ENCODE measurements around the gene RASL10A. TPM values are rescaled to one million over a fixed set of nuclear protein-coding genes. Genes with fewer than 3 reads are reported as not detected.

RASL10A gene
- total and polyA plus RNA-seq, 5 donors from 2014 or later, result not detected

- peak overlapping the region; percentile 43 to 84 (median 70) for H3K4me3 Mint-ChIP-seq
- no peaks in the 10 kb centered on the region for H3K36me3 Mint-ChIP-seq
- H3K4me1 Mint-ChIP-seq, result peaks cover 0 to 10% (median 2%) of the 10 kb centered on the region in 4 donors
- H3K36me3 ChIP-seq (ENCODE audit: control insufficient read depth, insufficient read depth, low read length), result no peaks in the 10 kb centered on the region
- H3K9me3 ChIP-seq (ENCODE audit: control insufficient read depth in 2 of 2, low read length in 2 of 2), result no peaks in the 10 kb centered on the region
- peaks cover 2% of the 10 kb centered on the region for H3K27me3 ChIP-seq (ENCODE audit: control insufficient read depth, insufficient read depth, low read length)
- no peak for ATAC-seq (ENCODE audit: low read depth in 2 of 2)
- H3K27me3 Mint-ChIP-seq, result peaks cover 35% of the 10 kb centered on the region
- no peak for DNase-seq
- H3K9me3 Mint-ChIP-seq, result peaks cover 0 to 4% (median 0%) of the 10 kb centered on the region in 7 donors
- H3K4me3 ChIP-seq (ENCODE audit: low read depth, low read length), result no peak overlapping the region
- H3K4me1 ChIP-seq (ENCODE audit: control insufficient read depth, insufficient read depth, low read length, poor library complexity, severe bottlenecking), result peaks cover 21% of the 10 kb centered on the region
- H3K27ac Mint-ChIP-seq, result no peak overlapping the region
- H3K27ac ChIP-seq (ENCODE audit: insufficient read depth, low read length, poor library complexity, severe bottlenecking), result no peak overlapping the region
Measured at GRCh38 chr22:29306835-29307595, 8.5 kb downstream of the RASL10A start.

GRCh38 chr22:29306175-29306834 is 9.2 kb downstream of the RASL10A start, which contains the start of gene GAS2L1:
TSS of gene GAS2L1 (plus strand) at chr22:29306650. CDS start at chr22:29308106, 1,456 bp downstream.
- Mint-ChIP-seq H3K36me3 (no peaks in the 10 kb centered on the region), H3K27ac (peak within 1 kb of the TSS in 1 of 3 donors; percentile 63), H3K4me1 (peaks cover 0 to 10% (median 2%) of the 10 kb centered on the region in 4 donors), H3K4me3 (peak within 1 kb of the TSS; percentile 60 to 84 (median 80)), H3K27me3 (peaks cover 34% of the 10 kb centered on the region), H3K9me3 (peaks cover 0 to 4% (median 0%) of the 10 kb centered on the region in 7 donors)
- no peaks in the 10 kb centered on the region for H3K9me3 ChIP-seq (ENCODE audit: control insufficient read depth in 2 of 2, low read length in 2 of 2)
- H3K4me1 ChIP-seq (ENCODE audit: control insufficient read depth, insufficient read depth, low read length, poor library complexity, severe bottlenecking), result peaks cover 21% of the 10 kb centered on the region
- H3K27ac ChIP-seq (ENCODE audit: insufficient read depth, low read length, poor library complexity, severe bottlenecking), result no peak within 1 kb of the TSS
- ATAC-seq (ENCODE audit: low read depth in 2 of 2), result no peak
- no peak within 1 kb of the TSS for H3K4me3 ChIP-seq (ENCODE audit: low read depth, low read length)
- peak in 1 of 3 donors; percentile 45 for DNase-seq
- H3K27me3 ChIP-seq (ENCODE audit: control insufficient read depth, insufficient read depth, low read length), result peaks cover 2% of the 10 kb centered on the region
- no peaks in the 10 kb centered on the region for H3K36me3 ChIP-seq (ENCODE audit: control insufficient read depth, insufficient read depth, low read length)

GRCh38 chr22:29305836-29306174 is 9.7 kb downstream of the RASL10A start:
- H3K9me3 ChIP-seq (ENCODE audit: control insufficient read depth in 2 of 2, low read length in 2 of 2), result no peaks in the 10 kb centered on the region
- H3K4me3 ChIP-seq (ENCODE audit: low read depth, low read length), result no peak overlapping the region
- no peak for DNase-seq
- H3K9me3 Mint-ChIP-seq, result peaks cover 0 to 4% (median 0%) of the 10 kb centered on the region in 7 donors
- no peak overlapping the region for H3K27ac ChIP-seq (ENCODE audit: insufficient read depth, low read length, poor library complexity, severe bottlenecking)
- H3K36me3 ChIP-seq (ENCODE audit: control insufficient read depth, insufficient read depth, low read length), result peaks cover 2% of the 10 kb centered on the region
- ATAC-seq (ENCODE audit: low read depth in 2 of 2), result no peak
- peaks cover 18% of the 10 kb centered on the region for H3K4me1 ChIP-seq (ENCODE audit: control insufficient read depth, insufficient read depth, low read length, poor library complexity, severe bottlenecking)
- H3K4me1 Mint-ChIP-seq, result peaks cover 0 to 11% (median 2%) of the 10 kb centered on the region in 4 donors
- H3K4me3 Mint-ChIP-seq, result peak overlapping the region in 3 of 4 donors; percentile 65 to 80 (median 71)
- H3K27me3 Mint-ChIP-seq, result peaks cover 34% of the 10 kb centered on the region
- H3K27me3 ChIP-seq (ENCODE audit: control insufficient read depth, insufficient read depth, low read length), result peaks cover 2% of the 10 kb centered on the region
- H3K36me3 Mint-ChIP-seq, result peaks cover 4% of the 10 kb centered on the region
- H3K27ac Mint-ChIP-seq, result no peak overlapping the region

GRCh38 chr22:29302681-29303465 is 12.6 kb downstream of the RASL10A start:
- peaks cover 31% of the 10 kb centered on the region for H3K36me3 ChIP-seq (ENCODE audit: control insufficient read depth, insufficient read depth, low read length)
- Mint-ChIP-seq H3K27me3 (peaks cover 33% of the 10 kb centered on the region), H3K4me3 (no peak overlapping the region), H3K27ac (no peak overlapping the region), H3K36me3 (peaks cover 20% of the 10 kb centered on the region), H3K9me3 (peaks cover 0 to 4% (median 0%) of the 10 kb centered on the region in 7 donors), H3K4me1 (peaks cover 0 to 12% (median 6%) of the 10 kb centered on the region in 4 donors)
- no peak overlapping the region for H3K27ac ChIP-seq (ENCODE audit: insufficient read depth, low read length, poor library complexity, severe bottlenecking)
- ATAC-seq (ENCODE audit: low read depth in 2 of 2) (no peak), DNase-seq (no peak)
- H3K9me3 ChIP-seq (ENCODE audit: control insufficient read depth in 2 of 2, low read length in 2 of 2), result no peaks in the 10 kb centered on the region
- peaks cover 16% of the 10 kb centered on the region for H3K4me1 ChIP-seq (ENCODE audit: control insufficient read depth, insufficient read depth, low read length, poor library complexity, severe bottlenecking)
- H3K4me3 ChIP-seq (ENCODE audit: low read depth, low read length), result no peak overlapping the region
- peaks cover 2% of the 10 kb centered on the region for H3K27me3 ChIP-seq (ENCODE audit: control insufficient read depth, insufficient read depth, low read length)

- Histone ChIP-seq H3K27me3 (ENCODE audit: control insufficient read depth, insufficient read depth, low read length) (peaks cover 2% of the 10 kb centered on the region), H3K27ac (ENCODE audit: insufficient read depth, low read length, poor library complexity, severe bottlenecking) (no peak overlapping the region), H3K36me3 (ENCODE audit: control insufficient read depth, insufficient read depth, low read length) (peaks cover 36% of the 10 kb centered on the region), H3K9me3 (ENCODE audit: control insufficient read depth in 2 of 2, low read length in 2 of 2) (no peaks in the 10 kb centered on the region), H3K4me1 (ENCODE audit: control insufficient read depth, insufficient read depth, low read length, poor library complexity, severe bottlenecking) (peaks cover 16% of the 10 kb centered on the region), H3K4me3 (ENCODE audit: low read depth, low read length) (no peak overlapping the region)
- H3K4me3 Mint-ChIP-seq, result peak overlapping the region in 1 of 4 donors; percentile 63
- DNase-seq (no peak), ATAC-seq (ENCODE audit: low read depth in 2 of 2) (no peak)
- H3K36me3 Mint-ChIP-seq, result peaks cover 25% of the 10 kb centered on the region
- H3K27me3 Mint-ChIP-seq, result peaks cover 28% of the 10 kb centered on the region
- H3K4me1 Mint-ChIP-seq, result peaks cover 0 to 11% (median 6%) of the 10 kb centered on the region in 4 donors
- H3K27ac Mint-ChIP-seq, result no peak overlapping the region
- H3K9me3 Mint-ChIP-seq, result peaks cover 0 to 2% (median 0%) of the 10 kb centered on the region in 7 donors
Measured at GRCh38 chr22:29302402-29302680, 13.2 kb downstream of the RASL10A start.

- Mint-ChIP-seq H3K27ac (peak overlapping the region in 1 of 3 donors; percentile 48), H3K27me3 (peaks cover 26% of the 10 kb centered on the region), H3K4me1 (peaks cover 0 to 12% (median 6%) of the 10 kb centered on the region in 4 donors), H3K4me3 (peak overlapping the region in 1 of 4 donors; percentile 63), H3K9me3 (peaks cover 0 to 2% (median 0%) of the 10 kb centered on the region in 7 donors), H3K36me3 (peaks cover 29% of the 10 kb centered on the region)
- Histone ChIP-seq H3K27me3 (ENCODE audit: control insufficient read depth, insufficient read depth, low read length) (peaks cover 2% of the 10 kb centered on the region), H3K4me1 (ENCODE audit: control insufficient read depth, insufficient read depth, low read length, poor library complexity, severe bottlenecking) (peaks cover 14% of the 10 kb centered on the region), H3K9me3 (ENCODE audit: control insufficient read depth in 2 of 2, low read length in 2 of 2) (no peaks in the 10 kb centered on the region), H3K4me3 (ENCODE audit: low read depth, low read length) (no peak overlapping the region), H3K27ac (ENCODE audit: insufficient read depth, low read length, poor library complexity, severe bottlenecking) (no peak overlapping the region), H3K36me3 (ENCODE audit: control insufficient read depth, insufficient read depth, low read length) (peaks cover 41% of the 10 kb centered on the region)
- DNase-seq (no peak), ATAC-seq (ENCODE audit: low read depth in 2 of 2) (peak in 1 of 2 donors; percentile 3)
Measured at GRCh38 chr22:29301716-29302401, 13.6 kb downstream of the RASL10A start.
